ENCODE data around the gene USP17L19.
"Not testable (repeated sequence)": the region's sequence is repeated elsewhere in the genome, so short reads cannot be mapped to it uniquely, and the experiment has no call there.

The USP17L19 gene

GRCh38 chr4:9253078-9253477, at the start of gene USP17L19:
Gene USP17L19 (plus strand): TSS chr4:9253378. CDS start chr4:9253378, 0 bp downstream.
- DNase-seq (ENCODE audit: low read depth): not testable (repeated sequence)

- not testable (repeated sequence) for DNase-seq (ENCODE audit: low read depth)
Measured at GRCh38 chr4:9210357-9210756, 42.8 kb upstream of the USP17L19 start, which contains the start of gene USP17L10. Gene USP17L10 (plus strand): TSS chr4:9210657. CDS start chr4:9210657, 0 bp downstream.

- not testable (repeated sequence) for DNase-seq (ENCODE audit: low read depth)
Measured at GRCh38 chr4:9214701-9215100, 38.5 kb upstream of the USP17L19 start.

GRCh38 chr4:9215105-9215504, 38.1 kb upstream of the USP17L19 start, which contains the start of gene USP17L11:
Gene USP17L11 (plus strand): TSS chr4:9215405. CDS start chr4:9215405, 0 bp downstream.
- not testable (repeated sequence) for DNase-seq (ENCODE audit: low read depth)

GRCh38 chr4:9219852-9220251, 33.3 kb upstream of the USP17L19 start, which contains the start of gene USP17L12:
Gene USP17L12 (plus strand): TSS chr4:9220152. CDS start chr4:9220152, 0 bp downstream.
- DNase-seq (ENCODE audit: low read depth): not testable (repeated sequence)

- not testable (repeated sequence) for DNase-seq (ENCODE audit: low read depth)
Measured at GRCh38 chr4:9224596-9224995, 28.6 kb upstream of the USP17L19 start, which contains the start of gene USP17L13. Gene USP17L13 (plus strand): TSS chr4:9224896. CDS start chr4:9224896, 0 bp downstream.

- DNase-seq (ENCODE audit: low read depth): not testable (repeated sequence)
Measured at GRCh38 chr4:9230249-9230648, 22.9 kb upstream of the USP17L19 start.

- not testable (repeated sequence) for DNase-seq (ENCODE audit: low read depth)
Measured at GRCh38 chr4:9234085-9234484, 19.1 kb upstream of the USP17L19 start, which contains the start of gene USP17L15. Gene USP17L15 (plus strand): TSS chr4:9234385. CDS start chr4:9234385, 0 bp downstream.

- peak; percentile 0 for DNase-seq (ENCODE audit: low read depth)
Measured at GRCh38 chr4:9238461-9238860, 14.7 kb upstream of the USP17L19 start.

- DNase-seq (ENCODE audit: low read depth): not testable (repeated sequence)
Measured at GRCh38 chr4:9243579-9243978, 9.6 kb upstream of the USP17L19 start, which contains the start of gene USP17L17. Gene USP17L17 (plus strand): TSS chr4:9243879. CDS start chr4:9243879, 0 bp downstream.

GRCh38 chr4:9247953-9248680, 5.1 kb upstream of the USP17L19 start, which contains the start of gene USP17L18:
Gene USP17L18 (plus strand): TSS chr4:9248630. CDS start chr4:9248630, 0 bp downstream.
- DNase-seq (ENCODE audit: low read depth): peak; percentile 0

- not testable (repeated sequence) for DNase-seq (ENCODE audit: low read depth)
Measured at GRCh38 chr4:9257824-9258223, 4.6 kb downstream of the USP17L19 start, which contains the start of gene USP17L20. Gene USP17L20 (plus strand): TSS chr4:9258124. CDS start chr4:9258124, 0 bp downstream.

- not testable (repeated sequence) for DNase-seq (ENCODE audit: low read depth)
Measured at GRCh38 chr4:9262572-9262971, 9.4 kb downstream of the USP17L19 start, which contains the start of gene USP17L21. Gene USP17L21 (plus strand): TSS chr4:9262872. CDS start chr4:9262872, 0 bp downstream.

GRCh38 chr4:9267319-9267718, 14.1 kb downstream of the USP17L19 start, which contains the start of gene USP17L22:
Gene USP17L22 (plus strand): TSS chr4:9267619. CDS start chr4:9267619, 0 bp downstream.
- DNase-seq (ENCODE audit: low read depth): not testable (repeated sequence)

- not testable (repeated sequence) for DNase-seq (ENCODE audit: low read depth)
Measured at GRCh38 chr4:9271719-9272118, 18.5 kb downstream of the USP17L19 start.

Data from fibroblast of gingiva (primary cell).